OCI-LY7 (cell line): ENCODE results near the gene LIMS4.
"Not testable (repeated sequence)": the region's sequence is repeated elsewhere in the genome, so short reads cannot be mapped to it uniquely, and the experiment has no call there.

ENCODE experiments used
- CTCF ChIP-seq: fragments of 200-600 bp; sonication (generic); conservative IDR thresholded peaks from 2 replicates; pipeline ENCODE4 v1.5.1; 2014; ENCODE audit warnings: mild to moderate bottlenecking, antibody characterized with exemption, low read length, moderate library complexity, mixed read lengths
- EZH2phosphoT487 ChIP-seq: fragments of 200-600 bp; sonication (generic); IDR thresholded peaks from 2 replicates; pipeline ENCODE4 v1.6.1; 2018; ENCODE audit warnings: low read depth, borderline replicate concordance, mild to moderate bottlenecking, mixed run types, antibody characterized with exemption, low read length, moderate library complexity, mixed read lengths

DNA sequence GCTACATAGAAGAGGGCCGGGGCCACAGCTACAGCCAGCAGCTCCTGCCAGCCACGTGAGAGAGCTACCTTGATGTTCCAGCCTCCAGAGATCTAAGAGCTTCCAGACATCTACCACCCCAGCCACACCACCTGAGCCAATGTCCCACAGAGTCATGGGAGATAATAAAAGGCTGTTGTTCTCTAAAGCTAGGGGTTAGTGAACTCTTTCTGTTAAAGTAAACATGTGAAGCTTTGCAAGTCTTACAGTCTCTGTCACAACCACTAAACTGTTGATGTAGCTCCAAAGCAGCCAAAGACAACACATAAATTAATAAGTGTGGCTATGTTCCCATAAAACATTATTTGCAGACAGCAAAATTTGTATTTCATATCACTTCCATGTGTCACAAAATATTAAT lies 67.6 kb downstream of the LIMS4 start:
- TF ChIP-seq CTCF, EZH2phosphoT487: not testable (repeated sequence)
